ENCODE results near the gene THAP4. TPM values are rescaled to one million over a fixed set of nuclear protein-coding genes. Genes with fewer than 3 reads are reported as not detected.
A peak's percentile ranks its signal among the peaks of the same experiment; 100 is the strongest.

THAP4 gene
- total RNA-seq, 1 experiment from 2014 or later, result 88.6 TPM

DNA sequence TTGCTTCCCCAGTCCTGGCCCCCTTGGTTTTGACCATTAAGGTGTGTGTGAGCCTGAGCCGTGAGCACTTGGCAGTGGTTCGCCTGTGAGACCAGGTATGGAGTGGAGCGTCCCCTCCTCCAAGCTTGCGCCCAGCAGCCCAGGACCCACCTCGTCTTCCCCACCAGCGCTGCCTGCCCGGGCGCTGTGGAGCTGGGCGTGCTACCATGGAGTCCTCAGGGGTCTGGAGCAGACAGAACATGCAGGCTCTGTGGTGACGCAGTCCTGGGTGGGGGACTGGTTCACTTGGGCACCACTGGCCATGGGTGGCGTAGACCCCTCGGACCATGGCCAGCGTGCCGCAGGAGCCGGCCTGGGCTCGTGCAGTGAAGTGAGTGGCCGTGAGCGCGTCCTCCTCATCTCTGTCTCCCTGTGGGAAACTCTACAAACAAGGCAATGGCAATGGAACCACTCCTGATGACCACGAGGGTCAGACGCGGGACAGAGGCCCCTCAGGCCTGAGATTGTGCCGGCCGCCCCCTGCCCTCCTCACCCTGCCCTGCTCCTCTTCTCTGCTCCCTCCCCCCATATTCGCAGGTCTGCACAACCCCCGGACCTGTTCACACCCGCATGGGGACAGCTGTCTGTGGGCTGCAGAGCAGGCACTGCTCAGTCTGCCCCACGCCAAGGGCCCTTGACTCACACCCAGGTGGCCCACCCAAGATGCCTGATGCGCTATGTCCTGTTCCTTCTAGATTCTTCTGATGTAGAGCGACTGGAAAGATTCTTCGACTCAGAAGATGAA, 34.7 kb upstream of the THAP4 start:
- no peak for DNase-seq (ENCODE audit: low spot score)
- TF ChIP-seq SOX15 (CRISPR knock-in tag; IDR thresholded peaks at IDR 0.05) (no peak), RORB (CRISPR knock-in tag; IDR thresholded peaks at IDR 0.05) (no peak), ESRRA (CRISPR knock-in tag; IDR thresholded peaks at IDR 0.05; ENCODE audit: borderline replicate concordance) (no peak), CREM (CRISPR knock-in tag; IDR thresholded peaks at IDR 0.05) (no peak), ZNF423 (CRISPR knock-in tag; IDR thresholded peaks at IDR 0.05) (no peak), GRHL2 (CRISPR knock-in tag; IDR thresholded peaks at IDR 0.05; ENCODE audit: insufficient replicate concordance, severe bottlenecking) (no peak), ETV6 (CRISPR knock-in tag; IDR thresholded peaks at IDR 0.05) (no peak), NR2C2 (CRISPR knock-in tag; IDR thresholded peaks at IDR 0.05) (no peak), SP1 (CRISPR knock-in tag; conservative IDR thresholded peaks at IDR 0.05) (no peak), TEAD4 (CRISPR knock-in tag; IDR thresholded peaks at IDR 0.05) (no peak), TP53 (CRISPR knock-in tag; IDR thresholded peaks at IDR 0.05) (no peak), ZNF671 (CRISPR knock-in tag; IDR thresholded peaks at IDR 0.05) (no peak)
- TF ChIP-seq, protein P1, sequence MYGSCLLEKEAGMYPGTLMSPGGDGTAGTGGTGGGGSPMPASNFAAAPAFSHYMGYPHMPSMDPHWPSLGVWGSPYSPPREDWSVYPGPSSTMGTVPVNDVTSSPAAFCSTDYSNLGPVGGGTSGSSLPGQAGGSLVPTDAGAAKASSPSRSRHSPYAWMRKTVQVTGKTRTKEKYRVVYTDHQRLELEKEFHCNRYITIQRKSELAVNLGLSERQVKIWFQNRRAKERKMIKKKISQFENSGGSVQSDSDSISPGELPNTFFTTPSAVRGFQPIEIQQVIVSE (CRISPR knock-in tag; IDR thresholded peaks at IDR 0.05; ENCODE audit: borderline replicate concordance), result no peak
- TF ChIP-seq, protein P2, sequence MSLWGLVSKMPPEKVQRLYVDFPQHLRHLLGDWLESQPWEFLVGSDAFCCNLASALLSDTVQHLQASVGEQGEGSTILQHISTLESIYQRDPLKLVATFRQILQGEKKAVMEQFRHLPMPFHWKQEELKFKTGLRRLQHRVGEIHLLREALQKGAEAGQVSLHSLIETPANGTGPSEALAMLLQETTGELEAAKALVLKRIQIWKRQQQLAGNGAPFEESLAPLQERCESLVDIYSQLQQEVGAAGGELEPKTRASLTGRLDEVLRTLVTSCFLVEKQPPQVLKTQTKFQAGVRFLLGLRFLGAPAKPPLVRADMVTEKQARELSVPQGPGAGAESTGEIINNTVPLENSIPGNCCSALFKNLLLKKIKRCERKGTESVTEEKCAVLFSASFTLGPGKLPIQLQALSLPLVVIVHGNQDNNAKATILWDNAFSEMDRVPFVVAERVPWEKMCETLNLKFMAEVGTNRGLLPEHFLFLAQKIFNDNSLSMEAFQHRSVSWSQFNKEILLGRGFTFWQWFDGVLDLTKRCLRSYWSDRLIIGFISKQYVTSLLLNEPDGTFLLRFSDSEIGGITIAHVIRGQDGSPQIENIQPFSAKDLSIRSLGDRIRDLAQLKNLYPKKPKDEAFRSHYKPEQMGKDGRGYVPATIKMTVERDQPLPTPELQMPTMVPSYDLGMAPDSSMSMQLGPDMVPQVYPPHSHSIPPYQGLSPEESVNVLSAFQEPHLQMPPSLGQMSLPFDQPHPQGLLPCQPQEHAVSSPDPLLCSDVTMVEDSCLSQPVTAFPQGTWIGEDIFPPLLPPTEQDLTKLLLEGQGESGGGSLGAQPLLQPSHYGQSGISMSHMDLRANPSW (CRISPR knock-in tag; conservative IDR thresholded peaks at IDR 0.05; ENCODE audit: low read depth), result no peak
- TF ChIP-seq, protein P3, sequence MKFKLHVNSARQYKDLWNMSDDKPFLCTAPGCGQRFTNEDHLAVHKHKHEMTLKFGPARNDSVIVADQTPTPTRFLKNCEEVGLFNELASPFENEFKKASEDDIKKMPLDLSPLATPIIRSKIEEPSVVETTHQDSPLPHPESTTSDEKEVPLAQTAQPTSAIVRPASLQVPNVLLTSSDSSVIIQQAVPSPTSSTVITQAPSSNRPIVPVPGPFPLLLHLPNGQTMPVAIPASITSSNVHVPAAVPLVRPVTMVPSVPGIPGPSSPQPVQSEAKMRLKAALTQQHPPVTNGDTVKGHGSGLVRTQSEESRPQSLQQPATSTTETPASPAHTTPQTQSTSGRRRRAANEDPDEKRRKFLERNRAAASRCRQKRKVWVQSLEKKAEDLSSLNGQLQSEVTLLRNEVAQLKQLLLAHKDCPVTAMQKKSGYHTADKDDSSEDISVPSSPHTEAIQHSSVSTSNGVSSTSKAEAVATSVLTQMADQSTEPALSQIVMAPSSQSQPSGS (CRISPR knock-in tag; IDR thresholded peaks at IDR 0.05; ENCODE audit: borderline replicate concordance, low read depth), result no peak
- no peak for ATAC-seq
- H3K27ac Mint-ChIP-seq, result 0 out of 2 replicates have a peak overlapping the region, but pooled peaks have one; percentile 53
- H3K4me3 Mint-ChIP-seq, result no peak overlapping the region
- H3K27me3 Mint-ChIP-seq (ENCODE audit: low read depth), result no peaks in the 10 kb centered on the region
- CTCF ChIA-PET, result no interaction called here
- POLR2A ChIA-PET, result no interaction called here
- H3K4me1 Mint-ChIP-seq, result peaks cover 2% of the 10 kb centered on the region; the same call in 1 of the 2 replicates
- no peaks in the 10 kb centered on the region for H3K9me3 Mint-ChIP-seq
- peaks cover 33% of the 10 kb centered on the region for H3K36me3 Mint-ChIP-seq

DNA sequence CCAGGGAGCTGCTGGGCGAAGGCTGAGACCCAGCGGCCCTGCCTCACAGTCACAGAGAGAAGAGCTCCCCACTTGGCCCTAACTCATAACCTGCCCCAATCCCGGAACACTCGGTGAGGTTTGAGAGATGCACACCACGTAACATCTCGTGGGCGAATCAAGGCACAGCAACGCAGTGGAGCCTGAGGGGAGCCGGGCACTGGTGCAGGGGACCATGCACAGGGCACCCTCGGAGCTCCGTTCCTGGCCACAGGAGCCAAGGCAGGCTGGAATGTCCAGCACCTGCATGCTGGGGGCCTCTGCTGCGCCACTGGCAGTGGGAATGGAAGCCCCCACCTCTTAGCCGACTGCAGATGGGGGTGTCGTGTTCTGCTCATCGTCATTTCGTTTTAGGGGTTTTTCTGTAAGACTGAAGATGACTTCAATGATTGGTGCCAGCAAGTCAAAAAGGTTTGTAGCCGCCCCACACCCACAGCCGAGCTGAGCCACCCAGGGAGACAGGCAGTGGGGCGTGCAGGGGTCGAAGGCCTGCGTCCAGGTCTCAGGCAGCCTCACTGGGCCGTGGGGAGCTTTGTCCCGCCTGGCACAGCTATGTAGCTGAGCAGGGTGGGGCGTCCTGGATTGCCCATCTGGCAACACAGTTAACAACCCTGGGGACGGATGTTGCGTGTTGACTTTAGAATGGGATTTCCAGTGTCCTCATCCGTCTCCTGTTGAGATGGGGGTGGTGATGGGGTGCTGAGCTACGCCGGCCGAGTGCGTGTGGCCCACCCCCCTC, 33.6 kb upstream of the THAP4 start:
- peaks cover 35% of the 10 kb centered on the region for H3K36me3 Mint-ChIP-seq
- CTCF ChIA-PET, result no interaction called here
- no peaks in the 10 kb centered on the region for H3K27me3 Mint-ChIP-seq (ENCODE audit: low read depth)
- peaks cover 2% of the 10 kb centered on the region; the same call in 1 of the 2 replicates for H3K4me1 Mint-ChIP-seq
- POLR2A ChIA-PET, result interaction anchor here (0.6 kb wide), 1 partner anchor 39 kb away, joined by 3 read pairs; no protein-coding TSS in a partner anchor
- ATAC-seq (no peak), DNase-seq (ENCODE audit: low spot score) (no peak)
- H3K27ac Mint-ChIP-seq, result no peak overlapping the region
- no peaks in the 10 kb centered on the region for H3K9me3 Mint-ChIP-seq
- H3K4me3 Mint-ChIP-seq, result no peak overlapping the region
- TF ChIP-seq EMX1 (CRISPR knock-in tag; IDR thresholded peaks at IDR 0.05), result no peak
- TF ChIP-seq, protein P2 (CRISPR knock-in tag; conservative IDR thresholded peaks at IDR 0.05; ENCODE audit: low read depth), result no peak
- no peak for TF ChIP-seq FOXP1 (CRISPR knock-in tag; IDR thresholded peaks at IDR 0.05; ENCODE audit: borderline replicate concordance)
- no peak for TF ChIP-seq CREM (CRISPR knock-in tag; IDR thresholded peaks at IDR 0.05)
- TF ChIP-seq, protein P4, sequence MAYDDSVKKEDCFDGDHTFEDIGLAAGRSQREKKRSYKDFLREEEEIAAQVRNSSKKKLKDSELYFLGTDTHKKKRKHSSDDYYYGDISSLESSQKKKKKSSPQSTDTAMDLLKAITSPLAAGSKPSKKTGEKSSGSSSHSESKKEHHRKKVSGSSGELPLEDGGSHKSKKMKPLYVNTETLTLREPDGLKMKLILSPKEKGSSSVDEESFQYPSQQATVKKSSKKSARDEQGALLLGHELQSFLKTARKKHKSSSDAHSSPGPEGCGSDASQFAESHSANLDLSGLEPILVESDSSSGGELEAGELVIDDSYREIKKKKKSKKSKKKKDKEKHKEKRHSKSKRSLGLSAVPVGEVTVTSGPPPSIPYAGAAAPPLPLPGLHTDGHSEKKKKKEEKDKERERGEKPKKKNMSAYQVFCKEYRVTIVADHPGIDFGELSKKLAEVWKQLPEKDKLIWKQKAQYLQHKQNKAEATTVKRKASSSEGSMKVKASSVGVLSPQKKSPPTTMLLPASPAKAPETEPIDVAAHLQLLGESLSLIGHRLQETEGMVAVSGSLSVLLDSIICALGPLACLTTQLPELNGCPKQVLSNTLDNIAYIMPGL (CRISPR knock-in tag; IDR thresholded peaks at IDR 0.05), result no peak
- TF ChIP-seq ZNF121 (CRISPR knock-in tag; IDR thresholded peaks at IDR 0.05), result no peak
- TF ChIP-seq NR2C2 (CRISPR knock-in tag; IDR thresholded peaks at IDR 0.05), result no peak
- no peak for TF ChIP-seq SMAD4 (CRISPR knock-in tag; IDR thresholded peaks at IDR 0.05)
- TF ChIP-seq KAT7 (CRISPR knock-in tag; IDR thresholded peaks at IDR 0.05; ENCODE audit: borderline replicate concordance), result no peak
- TF ChIP-seq, protein P5, sequence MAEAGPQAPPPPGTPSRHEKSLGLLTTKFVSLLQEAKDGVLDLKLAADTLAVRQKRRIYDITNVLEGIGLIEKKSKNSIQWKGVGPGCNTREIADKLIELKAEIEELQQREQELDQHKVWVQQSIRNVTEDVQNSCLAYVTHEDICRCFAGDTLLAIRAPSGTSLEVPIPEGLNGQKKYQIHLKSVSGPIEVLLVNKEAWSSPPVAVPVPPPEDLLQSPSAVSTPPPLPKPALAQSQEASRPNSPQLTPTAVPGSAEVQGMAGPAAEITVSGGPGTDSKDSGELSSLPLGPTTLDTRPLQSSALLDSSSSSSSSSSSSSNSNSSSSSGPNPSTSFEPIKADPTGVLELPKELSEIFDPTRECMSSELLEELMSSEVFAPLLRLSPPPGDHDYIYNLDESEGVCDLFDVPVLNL (CRISPR knock-in tag; IDR thresholded peaks at IDR 0.05; ENCODE audit: borderline replicate concordance, low read depth), result no peak
- TF ChIP-seq SMAD3 (CRISPR knock-in tag; IDR thresholded peaks at IDR 0.05; ENCODE audit: borderline replicate concordance), result no peak

Measured in WTC11 (cell line).